GM15510 (cell line): ENCODE results near the gene RUBCNL.

Experiments used
- POLR2A ChIP-seq: IDR thresholded peaks from 3 replicates; pipeline ENCODE4 v1.6.1; 2011; ENCODE audit warnings: borderline replicate concordance; ENCODE audit not compliant: insufficient read length; ENCODE audit errors: extremely low read depth

RUBCNL gene

DNA sequence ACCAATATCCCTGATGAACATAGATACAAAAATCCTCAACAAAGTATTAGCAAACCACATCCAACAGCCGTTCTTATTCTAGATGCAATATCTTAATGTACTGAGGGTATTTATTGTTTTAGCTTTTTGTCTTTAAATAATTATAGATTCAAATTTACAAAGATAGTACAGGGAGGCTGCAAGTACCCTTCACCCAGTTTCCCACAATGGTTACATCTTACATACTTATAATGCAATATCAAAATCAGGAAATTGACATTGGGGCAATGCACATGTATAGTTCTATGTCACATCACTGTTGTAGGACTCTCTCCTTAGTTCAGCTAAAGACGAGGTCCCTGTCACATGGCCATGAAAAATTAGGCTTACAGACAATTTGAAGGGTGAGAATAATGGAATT, 75.8 kb downstream of the RUBCNL start:
- TF ChIP-seq POLR2A: no peak

DNA sequence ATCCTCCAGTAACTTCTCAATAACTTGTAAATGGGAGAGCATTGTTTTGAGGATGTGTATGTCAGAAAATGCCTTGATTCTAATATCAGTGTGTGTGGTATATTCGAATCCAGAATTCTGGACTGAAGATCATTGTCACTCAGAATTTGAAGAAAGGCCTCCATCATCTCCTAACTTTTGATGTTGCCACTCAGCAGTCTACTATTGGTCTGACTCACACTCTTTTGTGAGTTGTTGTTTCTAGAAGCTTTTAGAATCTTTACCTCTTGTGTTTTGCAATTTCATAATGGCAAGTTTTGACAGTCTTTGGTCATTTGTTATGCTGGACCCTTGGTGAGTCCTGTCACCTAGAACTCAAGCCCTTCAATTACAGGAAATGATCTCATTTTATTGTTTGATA, 77.0 kb downstream of the RUBCNL start:
- no peak for TF ChIP-seq POLR2A

DNA sequence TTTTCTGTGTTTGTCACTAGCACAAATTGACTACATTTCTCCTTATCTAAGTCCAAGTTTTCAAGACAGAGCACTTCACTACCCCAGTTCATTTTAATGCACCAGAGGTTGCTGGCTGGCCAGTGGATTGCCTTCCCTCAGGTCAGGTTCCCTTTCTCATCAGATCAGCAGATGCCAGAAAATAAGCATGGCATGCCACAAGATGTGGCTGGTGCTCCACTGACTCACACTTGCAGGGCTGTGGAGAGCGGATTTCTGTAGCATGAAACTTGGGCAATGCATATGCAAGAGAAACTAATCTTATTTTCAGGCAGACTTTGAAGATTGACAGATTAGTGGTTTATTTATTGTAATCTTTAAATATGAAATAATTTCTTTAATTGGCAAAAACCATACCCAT, 79.5 kb downstream of the RUBCNL start:
- TF ChIP-seq POLR2A: no peak

DNA sequence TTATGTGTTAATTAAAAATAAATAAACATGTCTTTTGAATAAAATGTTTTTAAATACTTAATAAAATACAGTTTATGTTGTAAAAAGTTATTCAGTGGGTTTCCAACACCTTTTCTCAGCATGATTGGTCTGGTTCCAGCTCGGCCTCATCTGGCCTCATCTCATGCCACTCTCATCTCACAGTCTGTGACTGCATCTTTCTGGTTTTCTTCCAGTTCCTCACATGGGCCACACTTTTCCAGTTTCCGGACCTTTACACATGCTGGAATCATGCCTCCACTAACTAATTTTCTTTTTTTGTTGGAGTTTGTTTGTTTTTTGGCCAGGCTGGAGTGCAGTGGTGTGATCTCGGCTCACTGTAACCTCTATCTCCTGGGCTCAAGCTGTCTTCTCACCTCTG, 82.5 kb downstream of the RUBCNL start:
- TF ChIP-seq POLR2A: no peak

DNA sequence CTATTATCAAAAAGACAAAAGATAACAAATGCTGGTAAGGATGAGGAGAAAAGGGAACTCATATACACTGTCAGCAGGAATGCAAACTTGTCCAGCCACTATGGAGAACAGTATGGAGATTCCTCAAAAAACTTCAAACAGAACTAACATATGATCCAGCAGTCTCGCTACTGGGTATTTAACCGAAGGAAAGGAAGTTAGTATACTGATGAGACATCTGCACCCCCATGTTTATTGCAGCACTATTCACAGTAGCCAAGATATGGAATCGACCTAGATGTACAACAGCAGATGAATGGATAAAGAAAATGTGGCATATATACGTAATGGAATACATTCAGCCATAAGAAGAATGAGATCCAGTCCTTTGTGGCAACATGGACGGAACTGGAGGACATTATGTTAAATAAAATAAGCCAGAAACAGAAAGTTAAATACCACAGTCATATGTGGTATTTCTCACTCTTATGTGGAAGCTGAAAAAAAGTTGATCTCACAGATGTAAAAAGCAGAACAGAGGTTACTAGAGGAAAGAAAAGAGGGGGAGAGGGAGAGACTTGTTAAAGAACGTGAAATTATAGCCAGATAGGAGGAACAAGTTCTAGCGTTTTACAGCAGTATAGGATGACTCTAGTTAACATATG, 83.2 kb downstream of the RUBCNL start:
- TF ChIP-seq POLR2A: no peak

DNA sequence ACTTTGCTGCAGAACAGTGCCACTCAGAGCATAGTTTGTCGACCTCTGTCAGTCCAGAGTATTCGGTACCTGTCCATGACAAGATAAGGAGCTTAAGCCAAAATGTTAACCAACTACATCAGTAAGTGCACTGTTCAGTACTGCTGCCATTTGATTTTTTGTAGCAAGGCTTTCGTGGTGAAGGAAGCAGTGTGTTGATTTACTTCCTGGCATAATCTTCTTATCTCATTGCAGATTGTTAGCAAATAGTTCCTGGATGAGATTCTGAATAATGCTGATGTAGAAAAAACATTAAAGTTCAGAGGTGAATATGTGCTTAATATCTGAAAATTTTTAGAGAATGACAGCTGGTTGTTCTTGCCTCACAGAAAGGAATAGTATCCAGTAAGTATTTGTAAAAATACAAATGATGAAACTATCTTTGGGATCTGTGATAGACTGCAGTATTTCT, 89.7 kb downstream of the RUBCNL start:
- no peak for TF ChIP-seq POLR2A

DNA sequence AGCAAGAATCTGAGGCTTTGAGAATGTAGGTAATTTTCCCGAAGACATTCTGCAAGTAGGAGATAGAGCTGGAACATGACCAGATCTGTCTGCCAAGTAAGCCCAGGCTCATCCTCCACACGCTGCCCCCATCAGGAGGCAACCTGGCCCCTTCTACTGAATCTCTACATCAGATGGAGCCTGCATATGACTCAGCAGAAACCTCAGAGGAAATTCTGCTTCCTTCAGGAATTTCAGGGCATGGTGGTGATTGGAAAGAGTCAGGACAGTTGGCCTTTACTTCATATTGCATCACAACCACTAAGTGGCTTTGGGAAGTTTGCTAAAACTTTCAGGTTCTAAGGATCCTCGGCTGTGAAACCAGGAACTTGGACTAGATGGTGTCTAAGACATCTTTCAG, 90.1 kb downstream of the RUBCNL start:
- no peak for TF ChIP-seq POLR2A

DNA sequence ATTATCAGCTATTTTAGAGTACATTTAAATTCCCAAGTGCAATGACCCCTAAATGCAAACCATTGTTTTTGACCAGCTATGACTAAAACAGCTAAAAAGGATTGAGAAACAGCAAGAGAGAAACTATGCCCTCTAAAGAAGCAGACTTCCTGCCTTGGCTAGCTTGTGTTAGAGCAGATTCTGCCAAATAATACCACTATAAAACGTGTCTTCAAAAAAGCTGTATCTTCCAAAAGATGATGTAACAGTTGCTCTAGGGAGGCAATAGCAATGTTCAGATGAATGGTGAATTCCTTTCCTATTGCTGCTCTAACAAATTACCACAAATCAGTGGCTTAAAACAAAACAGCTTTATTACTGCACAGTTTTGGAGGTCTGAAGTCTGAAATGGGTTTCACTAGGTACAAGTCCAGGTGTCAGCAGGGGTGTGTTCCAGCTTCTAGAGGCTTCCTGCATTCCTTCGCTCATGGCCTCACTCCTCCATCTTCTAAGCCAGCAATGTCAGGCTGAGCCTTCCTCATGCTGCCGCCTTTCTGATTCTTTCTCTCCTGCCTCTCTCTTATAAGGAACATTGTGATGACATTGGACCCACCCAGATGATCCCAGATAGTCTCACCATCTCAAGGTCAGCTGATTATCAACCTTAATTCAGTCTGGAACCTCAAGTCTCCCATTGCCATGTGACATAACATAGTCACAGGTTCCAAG, 90.8 kb downstream of the RUBCNL start:
- no peak for TF ChIP-seq POLR2A

DNA sequence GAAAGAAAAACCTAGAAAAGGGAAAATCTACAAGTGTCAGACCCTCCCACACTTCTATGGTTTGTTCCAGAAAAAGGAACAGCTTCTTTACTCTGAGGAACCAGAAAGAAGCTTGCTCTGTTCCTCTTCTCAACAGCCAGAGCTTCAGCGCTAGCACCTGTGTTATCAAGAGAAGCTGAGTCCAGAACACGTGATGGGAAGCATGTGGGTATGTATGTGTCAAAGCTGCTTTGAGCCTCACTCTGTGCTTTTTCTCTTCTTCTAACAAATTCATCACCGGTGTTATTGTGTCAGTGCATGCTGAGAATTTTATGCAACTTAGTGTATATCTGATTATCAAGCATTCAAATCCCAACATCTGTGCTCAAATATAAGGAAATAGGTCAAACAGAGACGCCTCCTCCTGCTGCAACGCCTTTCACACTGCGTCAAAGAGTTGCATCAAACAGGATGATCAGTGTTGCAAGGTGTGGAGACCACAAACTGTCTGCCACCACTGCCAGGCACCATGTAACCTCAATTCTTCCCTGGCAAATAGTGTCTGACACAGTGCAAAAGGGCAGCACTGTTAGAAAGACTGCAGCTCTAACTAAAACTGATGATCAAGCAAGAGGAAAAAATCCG, 91.4 kb downstream of the RUBCNL start:
- no peak for TF ChIP-seq POLR2A

DNA sequence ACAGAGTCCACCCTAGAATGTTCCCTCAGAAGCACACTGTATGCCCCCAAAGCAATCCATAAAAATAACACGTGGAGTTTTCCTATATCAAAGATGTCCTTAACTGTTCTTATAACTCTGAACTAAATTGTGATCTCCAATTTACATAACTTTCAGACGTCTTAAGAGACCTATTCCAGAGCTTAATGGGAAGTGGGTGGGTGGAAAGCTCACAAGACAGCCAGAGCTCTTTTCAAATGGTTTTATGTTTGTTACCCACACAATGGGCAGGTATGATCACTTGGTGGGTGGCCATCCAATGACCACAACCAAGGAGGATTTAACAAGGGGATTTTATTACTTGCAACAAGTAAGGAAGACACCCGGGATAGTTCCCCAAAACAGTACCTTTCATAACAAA, 93.6 kb downstream of the RUBCNL start:
- no peak for TF ChIP-seq POLR2A
